ENCODE measurements around the gene GRIA3.

GRIA3 gene

DNA sequence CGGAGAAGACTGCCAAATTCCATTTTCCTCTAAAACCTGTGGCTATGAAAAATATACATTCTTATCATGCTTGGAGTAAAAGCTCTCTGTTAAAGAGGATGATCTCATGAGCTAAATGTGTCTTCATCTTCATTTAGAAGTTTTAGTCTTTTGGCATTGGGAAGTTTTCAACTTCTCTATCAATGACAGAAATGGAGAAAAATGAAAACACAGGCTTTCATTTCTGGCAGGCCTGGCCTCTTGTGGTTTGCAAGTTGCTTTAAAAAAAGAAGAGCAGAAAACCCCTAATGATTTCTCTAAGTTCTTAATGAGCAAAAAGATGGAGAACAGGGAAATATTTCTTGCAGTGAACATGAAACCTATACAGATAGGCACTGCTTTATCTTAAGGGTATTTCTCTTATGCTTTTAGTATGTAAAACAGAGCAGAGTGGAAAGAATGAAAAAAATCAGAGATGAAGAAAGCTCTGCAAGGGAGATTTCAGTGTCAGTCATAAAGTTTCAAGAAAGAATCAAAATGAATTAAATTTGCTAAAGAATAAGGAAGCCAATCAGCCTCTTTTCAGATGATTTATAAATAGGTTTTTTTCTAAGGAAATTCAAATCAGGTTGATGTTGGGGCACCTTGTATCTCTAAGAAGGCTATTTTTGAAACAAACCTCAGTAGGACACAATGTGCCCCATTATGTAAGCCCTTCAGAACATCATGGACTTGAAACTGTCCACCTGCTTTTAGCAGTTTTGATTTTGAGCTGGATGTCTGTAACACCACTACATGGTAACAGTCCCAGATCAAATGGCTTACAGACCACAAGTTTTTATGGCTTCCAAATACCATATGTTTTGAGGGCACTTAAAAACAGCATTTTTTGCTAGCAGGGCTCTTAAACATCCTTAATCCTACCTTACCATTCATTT, 225.0 kb downstream of the GRIA3 start:
- no peaks in the 10 kb centered on the region for H3K4me1 ChIP-seq (ENCODE audit: control insufficient read depth, insufficient read depth, low read length)
- no peak overlapping the region for H3K4me3 ChIP-seq (ENCODE audit: low read depth, low read length)
- no peak overlapping the region for H3K27ac ChIP-seq (ENCODE audit: extremely low read depth, low read depth, low read length)
- TF ChIP-seq ZBTB6 (tag by site-specific recombination; IDR thresholded peaks at IDR 0.05) (no peak), SP2 (tag by site-specific recombination; IDR thresholded peaks at IDR 0.05) (no peak), ZNF114 (tag by site-specific recombination; IDR thresholded peaks at IDR 0.05) (no peak), ZBTB20 (tag by site-specific recombination; IDR thresholded peaks at IDR 0.05) (no peak), ZNF132 (tag by site-specific recombination; IDR thresholded peaks at IDR 0.05; ENCODE audit: borderline replicate concordance) (no peak), MZF1 (tag by site-specific recombination; IDR thresholded peaks at IDR 0.05; ENCODE audit: borderline replicate concordance) (no peak)
- TF ChIP-seq, protein P1, sequence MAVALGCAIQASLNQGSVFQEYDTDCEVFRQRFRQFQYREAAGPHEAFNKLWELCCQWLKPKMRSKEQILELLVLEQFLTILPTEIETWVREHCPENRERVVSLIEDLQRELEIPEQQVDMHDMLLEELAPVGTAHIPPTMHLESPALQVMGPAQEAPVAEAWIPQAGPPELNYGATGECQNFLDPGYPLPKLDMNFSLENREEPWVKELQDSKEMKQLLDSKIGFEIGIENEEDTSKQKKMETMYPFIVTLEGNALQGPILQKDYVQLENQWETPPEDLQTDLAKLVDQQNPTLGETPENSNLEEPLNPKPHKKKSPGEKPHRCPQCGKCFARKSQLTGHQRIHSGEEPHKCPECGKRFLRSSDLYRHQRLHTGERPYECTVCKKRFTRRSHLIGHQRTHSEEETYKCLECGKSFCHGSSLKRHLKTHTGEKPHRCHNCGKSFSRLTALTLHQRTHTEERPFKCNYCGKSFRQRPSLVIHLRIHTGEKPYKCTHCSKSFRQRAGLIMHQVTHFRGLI (tag by site-specific recombination; IDR thresholded peaks at IDR 0.05), result no peak
- ChIA-PET CTCF (interaction anchor here (0.7 to 1.3 kb wide), 3 partner anchors 10 to 664 kb away, joined by 3 to 4 read pairs (median 3); no protein-coding TSS in a partner anchor), POLR2A (no interaction called here)
- no peaks in the 10 kb centered on the region for H3K36me3 ChIP-seq (ENCODE audit: control insufficient read depth in 2 of 2, insufficient read depth in 1 of 2, low read length in 2 of 2)
- H3K9me3 ChIP-seq (ENCODE audit: control insufficient read depth, insufficient read depth, low read depth, low read length), result no peaks in the 10 kb centered on the region

GRCh38 chrX:123422875-123423274, 238.8 kb downstream of the GRIA3 start:
- no peaks in the 10 kb centered on the region for H3K9me3 ChIP-seq (ENCODE audit: control insufficient read depth, insufficient read depth, low read depth, low read length)
- peak; percentile 32; the same call in 1 of the 2 replicates for TF ChIP-seq ZNF654 (tag by site-specific recombination; IDR thresholded peaks at IDR 0.05; ENCODE audit: low read depth)
- TF ChIP-seq ZNF324 (tag by site-specific recombination; IDR thresholded peaks at IDR 0.05), result no peak
- H3K36me3 ChIP-seq (ENCODE audit: control insufficient read depth in 2 of 2, insufficient read depth in 1 of 2, low read length in 2 of 2), result no peaks in the 10 kb centered on the region
- H3K4me3 ChIP-seq (ENCODE audit: low read depth, low read length), result no peak overlapping the region
- ChIA-PET POLR2A (no interaction called here), CTCF (interaction anchor here (0.5 to 3.1 kb wide), 12 partner anchors 12 to 584 kb away, joined by 3 to 11 read pairs (median 4); no protein-coding TSS in a partner anchor)
- H3K4me1 ChIP-seq (ENCODE audit: control insufficient read depth, insufficient read depth, low read length), result no peaks in the 10 kb centered on the region
- H3K27ac ChIP-seq (ENCODE audit: extremely low read depth, low read depth, low read length), result no peak overlapping the region

DNA sequence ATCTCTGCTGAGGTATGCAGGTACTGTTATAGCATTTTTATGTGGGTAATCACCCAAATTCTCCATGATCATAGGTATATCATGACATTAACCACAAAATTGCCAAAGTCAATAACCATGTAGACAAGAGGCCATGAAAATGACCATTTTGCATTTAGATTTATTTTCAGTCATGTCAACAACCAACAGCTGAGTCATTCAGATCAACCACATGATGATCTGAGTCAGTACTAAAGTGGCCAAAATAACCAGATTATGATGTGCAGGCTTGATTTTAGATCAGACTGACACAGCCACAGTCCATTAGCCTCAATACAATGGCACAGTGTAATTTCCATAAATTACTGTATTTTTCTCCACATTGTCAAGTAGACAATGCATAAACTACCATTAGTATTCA, 240.5 kb downstream of the GRIA3 start:
- POLR2A ChIA-PET, result no interaction called here
- TF ChIP-seq ZNF157 (tag by site-specific recombination; IDR thresholded peaks at IDR 0.05) (no peak), WT1 (tag by site-specific recombination; IDR thresholded peaks at IDR 0.05) (no peak), ZNF707 (tag by site-specific recombination; IDR thresholded peaks at IDR 0.05) (no peak), ZNF274 (IDR thresholded peaks at IDR 0.05; ENCODE audit: low read length) (no peak), ZNF274 (tag by site-specific recombination; IDR thresholded peaks at IDR 0.05; ENCODE audit: borderline replicate concordance) (no peak), ZNF791 (tag by site-specific recombination; IDR thresholded peaks at IDR 0.05) (no peak), ZSCAN30 (tag by site-specific recombination; IDR thresholded peaks at IDR 0.05) (no peak), ZEB2 (tag by site-specific recombination; IDR thresholded peaks at IDR 0.05) (no peak)
- TF ChIP-seq, protein P2, sequence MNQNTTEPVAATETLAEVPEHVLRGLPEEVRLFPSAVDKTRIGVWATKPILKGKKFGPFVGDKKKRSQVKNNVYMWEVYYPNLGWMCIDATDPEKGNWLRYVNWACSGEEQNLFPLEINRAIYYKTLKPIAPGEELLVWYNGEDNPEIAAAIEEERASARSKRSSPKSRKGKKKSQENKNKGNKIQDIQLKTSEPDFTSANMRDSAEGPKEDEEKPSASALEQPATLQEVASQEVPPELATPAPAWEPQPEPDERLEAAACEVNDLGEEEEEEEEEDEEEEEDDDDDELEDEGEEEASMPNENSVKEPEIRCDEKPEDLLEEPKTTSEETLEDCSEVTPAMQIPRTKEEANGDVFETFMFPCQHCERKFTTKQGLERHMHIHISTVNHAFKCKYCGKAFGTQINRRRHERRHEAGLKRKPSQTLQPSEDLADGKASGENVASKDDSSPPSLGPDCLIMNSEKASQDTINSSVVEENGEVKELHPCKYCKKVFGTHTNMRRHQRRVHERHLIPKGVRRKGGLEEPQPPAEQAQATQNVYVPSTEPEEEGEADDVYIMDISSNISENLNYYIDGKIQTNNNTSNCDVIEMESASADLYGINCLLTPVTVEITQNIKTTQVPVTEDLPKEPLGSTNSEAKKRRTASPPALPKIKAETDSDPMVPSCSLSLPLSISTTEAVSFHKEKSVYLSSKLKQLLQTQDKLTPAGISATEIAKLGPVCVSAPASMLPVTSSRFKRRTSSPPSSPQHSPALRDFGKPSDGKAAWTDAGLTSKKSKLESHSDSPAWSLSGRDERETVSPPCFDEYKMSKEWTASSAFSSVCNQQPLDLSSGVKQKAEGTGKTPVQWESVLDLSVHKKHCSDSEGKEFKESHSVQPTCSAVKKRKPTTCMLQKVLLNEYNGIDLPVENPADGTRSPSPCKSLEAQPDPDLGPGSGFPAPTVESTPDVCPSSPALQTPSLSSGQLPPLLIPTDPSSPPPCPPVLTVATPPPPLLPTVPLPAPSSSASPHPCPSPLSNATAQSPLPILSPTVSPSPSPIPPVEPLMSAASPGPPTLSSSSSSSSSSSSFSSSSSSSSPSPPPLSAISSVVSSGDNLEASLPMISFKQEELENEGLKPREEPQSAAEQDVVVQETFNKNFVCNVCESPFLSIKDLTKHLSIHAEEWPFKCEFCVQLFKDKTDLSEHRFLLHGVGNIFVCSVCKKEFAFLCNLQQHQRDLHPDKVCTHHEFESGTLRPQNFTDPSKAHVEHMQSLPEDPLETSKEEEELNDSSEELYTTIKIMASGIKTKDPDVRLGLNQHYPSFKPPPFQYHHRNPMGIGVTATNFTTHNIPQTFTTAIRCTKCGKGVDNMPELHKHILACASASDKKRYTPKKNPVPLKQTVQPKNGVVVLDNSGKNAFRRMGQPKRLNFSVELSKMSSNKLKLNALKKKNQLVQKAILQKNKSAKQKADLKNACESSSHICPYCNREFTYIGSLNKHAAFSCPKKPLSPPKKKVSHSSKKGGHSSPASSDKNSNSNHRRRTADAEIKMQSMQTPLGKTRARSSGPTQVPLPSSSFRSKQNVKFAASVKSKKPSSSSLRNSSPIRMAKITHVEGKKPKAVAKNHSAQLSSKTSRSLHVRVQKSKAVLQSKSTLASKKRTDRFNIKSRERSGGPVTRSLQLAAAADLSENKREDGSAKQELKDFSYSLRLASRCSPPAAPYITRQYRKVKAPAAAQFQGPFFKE (tag by site-specific recombination; IDR thresholded peaks at IDR 0.05; ENCODE audit: borderline replicate concordance), result no peak

More for the DNA sequence above, 240.5 kb downstream of the GRIA3 start:
- H3K9me3 ChIP-seq (ENCODE audit: control insufficient read depth, insufficient read depth, low read depth, low read length), result no peaks in the 10 kb centered on the region
- H3K27ac ChIP-seq (ENCODE audit: extremely low read depth, low read depth, low read length), result no peak overlapping the region
- H3K36me3 ChIP-seq (ENCODE audit: control insufficient read depth in 2 of 2, insufficient read depth in 1 of 2, low read length in 2 of 2), result no peaks in the 10 kb centered on the region
- no peaks in the 10 kb centered on the region for H3K4me1 ChIP-seq (ENCODE audit: control insufficient read depth, insufficient read depth, low read length)
- CTCF ChIA-PET, result interaction anchor here (0.6 to 3.1 kb wide), 3 partner anchors 10 to 771 kb away, joined by 3 to 11 read pairs (median 3); no protein-coding TSS in a partner anchor
- H3K4me3 ChIP-seq (ENCODE audit: low read depth, low read length), result no peak overlapping the region
